LHCN-M2 (cell line): ENCODE data around the gene CAPN2. TPM values are rescaled to one million over a fixed set of nuclear protein-coding genes. Genes with fewer than 3 reads are reported as not detected.

Experiments
- total RNA-seq: library from RNA; depleted of rRNA; stranded (reverse); fragments of >200 nt; gene quantifications from 2 replicates; pipeline ENCODE4 v1.2.3, GENCODE V29; 2014; rRNA removed

Gene CAPN2
- total RNA-seq, 1 experiment from 2014 or later: 718 TPM

Other genes with a start within 250 kb of the CAPN2 start
- not detected in 2 replicates for gene CAPN8, start 46.8 kb upstream of the CAPN2 start, total RNA-seq
- 28.5 and 35.1 TPM in 2 replicates for gene TP53BP2, start 133.4 kb downstream of the CAPN2 start, total RNA-seq